ENCODE data around the gene DRG2.

The DRG2 gene, protein sequence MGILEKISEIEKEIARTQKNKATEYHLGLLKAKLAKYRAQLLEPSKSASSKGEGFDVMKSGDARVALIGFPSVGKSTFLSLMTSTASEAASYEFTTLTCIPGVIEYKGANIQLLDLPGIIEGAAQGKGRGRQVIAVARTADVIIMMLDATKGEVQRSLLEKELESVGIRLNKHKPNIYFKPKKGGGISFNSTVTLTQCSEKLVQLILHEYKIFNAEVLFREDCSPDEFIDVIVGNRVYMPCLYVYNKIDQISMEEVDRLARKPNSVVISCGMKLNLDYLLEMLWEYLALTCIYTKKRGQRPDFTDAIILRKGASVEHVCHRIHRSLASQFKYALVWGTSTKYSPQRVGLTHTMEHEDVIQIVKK

GRCh38 chr17:18087610-18088491, at the start of gene DRG2:
DRG2 (plus strand) TSS chr17:18087948; CDS start chr17:18088024, 76 bp downstream.
- TF ChIP-seq GATA3 (IDR thresholded peaks at IDR 0.05; ENCODE audit: low read depth, low read length) (no peak), GATA2 (IDR thresholded peaks at IDR 0.05; ENCODE audit: low read depth, low read length) (no peak)

GRCh38 chr17:18038149-18038850, 49.4 kb upstream of the DRG2 start:
- no peak for TF ChIP-seq GATA3 (IDR thresholded peaks at IDR 0.05; ENCODE audit: low read depth, low read length)
- TF ChIP-seq GATA2 (IDR thresholded peaks at IDR 0.05; ENCODE audit: low read depth, low read length), result no peak

- TF ChIP-seq GATA2 (IDR thresholded peaks at IDR 0.05; ENCODE audit: low read depth, low read length) (no peak), GATA3 (IDR thresholded peaks at IDR 0.05; ENCODE audit: low read depth, low read length) (no peak)
These were observed 48.8 kb upstream of the DRG2 start, which contains the start of the genes ATPAF2 and GID4 for GRCh38 chr17:18038861-18039534. ATPAF2 (minus strand) TSS chr17:18039168; CDS start chr17:18039013, 155 bp downstream. GID4 (plus strand) TSS chr17:18039408; CDS start chr17:18039465, 57 bp downstream.

- TF ChIP-seq GATA2 (IDR thresholded peaks at IDR 0.05; ENCODE audit: low read depth, low read length), result no peak
- no peak for TF ChIP-seq GATA3 (IDR thresholded peaks at IDR 0.05; ENCODE audit: low read depth, low read length)
These were observed 48.0 kb upstream of the DRG2 start for GRCh38 chr17:18039535-18040260.

GRCh38 chr17:18040261-18040858, 47.4 kb upstream of the DRG2 start:
- TF ChIP-seq GATA3 (IDR thresholded peaks at IDR 0.05; ENCODE audit: low read depth, low read length), result no peak
- no peak for TF ChIP-seq GATA2 (IDR thresholded peaks at IDR 0.05; ENCODE audit: low read depth, low read length)

DNA sequence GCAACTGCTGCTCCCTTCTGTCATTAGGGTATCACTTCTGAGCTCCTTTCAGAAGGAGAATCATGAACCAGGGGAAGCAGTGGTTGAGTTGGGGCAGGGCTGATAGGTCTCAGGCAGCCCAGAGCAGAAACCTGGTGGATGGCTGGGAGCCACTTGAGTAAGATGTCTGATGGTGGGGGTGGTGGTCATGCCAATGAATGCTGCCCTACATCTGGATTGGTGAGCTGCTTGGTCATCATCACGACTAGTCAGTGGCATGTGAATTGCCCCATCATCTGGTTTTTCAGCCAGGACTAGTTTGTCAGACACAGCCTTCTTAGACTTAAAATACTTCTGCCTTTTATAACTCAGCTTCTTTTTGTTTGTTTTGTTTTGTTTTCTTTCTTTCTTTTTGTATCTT, 46.0 kb upstream of the DRG2 start:
- no peak for TF ChIP-seq GATA2 (IDR thresholded peaks at IDR 0.05; ENCODE audit: low read depth, low read length)
- TF ChIP-seq GATA3 (IDR thresholded peaks at IDR 0.05; ENCODE audit: low read depth, low read length), result no peak

- TF ChIP-seq GATA2 (IDR thresholded peaks at IDR 0.05; ENCODE audit: low read depth, low read length), result no peak
- no peak for TF ChIP-seq GATA3 (IDR thresholded peaks at IDR 0.05; ENCODE audit: low read depth, low read length)
These were observed 44.8 kb upstream of the DRG2 start for GRCh38 chr17:18042983-18043382.

- no peak for TF ChIP-seq GATA2 (IDR thresholded peaks at IDR 0.05; ENCODE audit: low read depth, low read length)
- TF ChIP-seq GATA3 (IDR thresholded peaks at IDR 0.05; ENCODE audit: low read depth, low read length), result no peak
These were observed 44.3 kb upstream of the DRG2 start for GRCh38 chr17:18043491-18043890.

- no peak for TF ChIP-seq GATA2 (IDR thresholded peaks at IDR 0.05; ENCODE audit: low read depth, low read length)
These were observed 43.1 kb upstream of the DRG2 start for GRCh38 chr17:18044609-18045008.

DNA sequence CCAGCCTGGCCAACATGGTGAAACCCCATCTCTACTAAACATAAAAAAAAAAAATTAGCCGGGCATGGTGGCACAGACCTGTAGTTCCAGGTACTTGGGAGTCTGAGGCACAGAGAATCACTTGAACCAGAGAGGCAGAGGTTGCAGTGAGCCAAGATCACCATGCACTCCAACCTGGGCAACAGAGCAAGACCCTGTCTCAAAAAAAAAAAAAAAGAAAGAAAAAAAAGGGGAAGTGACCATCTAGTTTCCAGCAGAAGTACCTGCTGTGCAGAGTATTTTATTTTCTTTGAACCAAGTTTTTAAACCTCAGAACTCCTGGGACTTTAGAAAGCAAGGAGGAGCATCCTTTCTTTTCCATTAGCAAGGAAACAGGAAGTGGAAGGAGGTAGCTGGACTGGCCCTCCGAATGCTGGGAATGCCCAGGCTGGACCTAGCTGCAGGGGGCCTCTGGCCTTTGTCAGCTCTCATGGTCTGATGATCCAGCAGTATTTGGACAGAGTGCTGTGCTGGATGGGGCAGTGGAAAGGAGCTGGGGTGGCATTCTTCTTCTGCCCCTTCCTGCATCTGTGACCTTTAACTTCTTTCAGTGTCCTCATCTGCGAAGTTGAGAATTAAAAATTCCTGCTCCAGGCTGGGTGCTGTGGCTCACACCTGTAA, 41.9 kb upstream of the DRG2 start:
- TF ChIP-seq GATA3 (IDR thresholded peaks at IDR 0.05; ENCODE audit: low read depth, low read length) (no peak), GATA2 (IDR thresholded peaks at IDR 0.05; ENCODE audit: low read depth, low read length) (no peak)

- TF ChIP-seq GATA2 (IDR thresholded peaks at IDR 0.05; ENCODE audit: low read depth, low read length), result no peak
- TF ChIP-seq GATA3 (IDR thresholded peaks at IDR 0.05; ENCODE audit: low read depth, low read length), result no peak
These were observed 32.2 kb upstream of the DRG2 start for GRCh38 chr17:18055597-18055996.

DNA sequence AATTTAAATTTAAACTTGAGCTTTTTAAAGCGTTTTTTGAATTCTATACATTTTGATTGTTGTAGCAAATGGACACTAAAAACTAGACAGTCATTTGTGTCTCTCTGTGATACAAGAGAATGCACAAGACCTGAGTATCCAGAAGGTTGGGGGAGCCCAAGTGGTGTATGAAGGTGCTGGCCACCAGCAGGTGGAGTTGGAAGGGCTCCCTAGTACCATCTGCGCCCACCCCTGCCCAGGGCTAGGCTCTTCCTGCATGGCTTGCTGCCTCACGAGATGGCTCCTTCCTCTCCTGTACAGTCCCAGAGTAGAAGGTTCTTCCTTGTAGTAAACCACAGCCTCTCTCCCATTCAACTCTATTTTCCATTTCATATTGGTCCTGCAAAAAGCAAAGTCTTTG, 31.5 kb upstream of the DRG2 start:
- TF ChIP-seq GATA2 (IDR thresholded peaks at IDR 0.05; ENCODE audit: low read depth, low read length) (no peak), GATA3 (IDR thresholded peaks at IDR 0.05; ENCODE audit: low read depth, low read length) (no peak)
